ENCODE results near the gene BUB3.
"Not testable (repeated sequence)": the region's sequence is repeated elsewhere in the genome, so short reads cannot be mapped to it uniquely, and the experiment has no call there.

BUB3 gene

DNA sequence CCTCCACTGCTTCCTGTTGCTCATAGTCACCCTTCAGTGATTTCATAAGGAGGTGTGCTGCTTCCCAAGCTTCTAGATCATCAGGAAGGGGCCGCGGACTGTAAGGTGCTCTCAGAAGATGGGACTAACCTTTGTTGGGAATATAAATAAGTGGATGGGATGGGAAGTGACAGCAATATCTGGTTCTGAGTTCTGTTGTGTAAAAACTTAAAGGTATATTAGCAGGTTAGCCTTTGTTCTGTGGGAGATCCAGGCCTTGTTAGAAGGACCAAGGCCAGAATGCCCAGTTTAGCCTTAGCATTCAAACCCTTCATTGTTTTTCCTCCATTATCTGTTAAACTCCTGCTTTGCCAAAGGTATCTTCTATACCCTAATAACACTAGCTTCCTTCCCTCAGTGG, 12.4 kb downstream of the BUB3 start:
- peak in 1 of 2 donors; percentile 24 for DNase-seq (ENCODE audit: low read depth in 2 of 2)
- H3K4me3 ChIP-seq (replicated peaks in 1 of 2; ENCODE audit: low read depth in 2 of 2, low read length in 2 of 2) = no peak overlapping the region
- TF ChIP-seq, protein P1, sequence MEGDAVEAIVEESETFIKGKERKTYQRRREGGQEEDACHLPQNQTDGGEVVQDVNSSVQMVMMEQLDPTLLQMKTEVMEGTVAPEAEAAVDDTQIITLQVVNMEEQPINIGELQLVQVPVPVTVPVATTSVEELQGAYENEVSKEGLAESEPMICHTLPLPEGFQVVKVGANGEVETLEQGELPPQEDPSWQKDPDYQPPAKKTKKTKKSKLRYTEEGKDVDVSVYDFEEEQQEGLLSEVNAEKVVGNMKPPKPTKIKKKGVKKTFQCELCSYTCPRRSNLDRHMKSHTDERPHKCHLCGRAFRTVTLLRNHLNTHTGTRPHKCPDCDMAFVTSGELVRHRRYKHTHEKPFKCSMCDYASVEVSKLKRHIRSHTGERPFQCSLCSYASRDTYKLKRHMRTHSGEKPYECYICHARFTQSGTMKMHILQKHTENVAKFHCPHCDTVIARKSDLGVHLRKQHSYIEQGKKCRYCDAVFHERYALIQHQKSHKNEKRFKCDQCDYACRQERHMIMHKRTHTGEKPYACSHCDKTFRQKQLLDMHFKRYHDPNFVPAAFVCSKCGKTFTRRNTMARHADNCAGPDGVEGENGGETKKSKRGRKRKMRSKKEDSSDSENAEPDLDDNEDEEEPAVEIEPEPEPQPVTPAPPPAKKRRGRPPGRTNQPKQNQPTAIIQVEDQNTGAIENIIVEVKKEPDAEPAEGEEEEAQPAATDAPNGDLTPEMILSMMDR (IDR thresholded peaks at IDR 0.05; ENCODE audit: low read depth, low read length) = no peak

DNA sequence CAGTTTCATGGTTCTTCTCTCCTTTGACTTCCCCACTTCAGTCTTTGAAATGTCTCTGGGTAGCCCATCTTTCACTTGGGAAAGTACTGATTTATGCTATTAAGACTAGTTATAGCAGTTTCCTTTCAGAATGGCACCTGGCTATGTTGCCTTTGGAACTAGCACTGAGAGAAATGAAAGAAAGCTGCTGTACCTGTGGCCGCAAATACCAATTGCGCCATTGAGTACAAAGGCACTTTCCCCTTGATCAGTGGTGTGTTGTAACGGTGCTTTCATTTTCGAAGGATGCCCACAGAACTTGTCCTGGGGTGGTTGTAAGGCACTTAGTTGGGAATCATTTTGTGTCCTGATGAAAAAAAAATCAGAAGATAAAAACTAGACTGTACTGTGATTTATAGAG, 16.8 kb downstream of the BUB3 start:
- no peak for DNase-seq (ENCODE audit: low read depth in 2 of 2)
- H3K4me3 ChIP-seq (replicated peaks in 1 of 2; ENCODE audit: low read depth in 2 of 2, low read length in 2 of 2) = no peak overlapping the region
- TF ChIP-seq, protein P1 (IDR thresholded peaks at IDR 0.05; ENCODE audit: low read depth, low read length) = no peak

DNA sequence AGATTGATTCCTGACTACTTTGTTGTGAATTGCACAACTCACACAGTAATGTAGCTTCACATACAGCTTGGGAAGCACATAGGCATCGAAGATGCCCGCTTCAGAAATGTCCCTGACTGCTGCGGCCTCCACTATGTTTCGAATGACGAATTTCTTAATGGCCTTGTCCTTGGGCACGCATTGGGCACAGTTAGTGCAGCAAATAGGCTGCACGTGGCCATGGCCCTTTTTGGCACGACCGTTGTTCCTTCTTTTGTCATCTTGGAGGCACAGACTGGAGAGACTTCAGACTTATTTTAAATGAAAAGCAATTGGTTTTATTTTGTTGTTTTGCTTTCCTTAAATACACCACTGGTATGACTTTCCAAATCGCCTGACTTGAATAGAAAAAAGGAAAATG, 17.4 kb downstream of the BUB3 start:
- DNase-seq (ENCODE audit: low read depth in 2 of 2); H3K4me3 ChIP-seq (replicated peaks in 1 of 2; ENCODE audit: low read depth in 2 of 2, low read length in 2 of 2): not testable (repeated sequence)

DNA sequence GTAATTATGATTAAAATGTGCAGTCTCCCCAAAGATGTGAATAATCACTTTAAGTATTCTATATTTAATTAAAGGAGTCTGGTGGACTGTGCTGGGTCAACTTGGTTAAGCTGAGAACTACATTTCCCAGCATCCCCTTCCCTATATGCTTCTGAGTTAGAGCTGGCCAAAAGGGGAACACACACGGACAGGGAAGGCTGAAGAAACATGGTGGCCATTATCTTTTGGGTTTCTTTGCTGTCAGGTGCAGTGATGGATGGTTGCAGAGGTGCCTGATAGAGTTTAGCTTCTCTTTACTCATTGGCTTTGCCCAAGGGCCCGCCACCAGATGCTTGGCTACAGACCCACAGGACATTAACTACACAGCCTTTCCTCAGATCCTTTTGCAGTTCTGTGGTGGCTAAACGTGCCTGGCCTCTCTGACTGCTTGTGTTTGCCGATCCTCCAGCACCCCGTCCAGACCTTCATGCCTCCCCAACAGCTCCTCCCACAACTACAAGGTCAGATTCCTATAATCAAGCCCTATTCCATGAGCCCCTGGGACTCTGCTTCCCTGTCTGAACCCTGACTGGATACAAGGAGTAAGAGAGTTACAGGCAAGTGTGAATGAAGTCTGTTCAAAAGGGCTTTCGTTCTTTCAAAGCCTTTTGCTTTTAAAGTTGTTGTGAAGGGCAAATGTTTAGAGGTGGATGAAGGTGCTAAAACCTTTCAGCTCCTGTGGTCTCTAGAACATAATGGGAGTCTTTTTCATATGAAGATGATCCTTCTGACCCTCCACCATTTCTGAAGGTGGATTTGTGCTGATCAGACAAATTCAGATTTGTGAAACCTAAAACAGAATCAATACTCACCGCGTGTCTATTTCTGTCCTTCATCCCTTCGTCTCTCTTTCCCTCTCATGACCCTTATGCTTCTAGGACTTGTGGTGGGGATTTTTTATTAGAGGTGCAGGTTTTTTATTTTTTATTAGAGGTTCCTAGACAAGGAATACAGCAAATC, 21.5 kb downstream of the BUB3 start:
- DNase-seq (ENCODE audit: low read depth in 2 of 2) = no peak
- TF ChIP-seq, protein P1 (IDR thresholded peaks at IDR 0.05; ENCODE audit: low read depth, low read length) = no peak
- H3K4me3 ChIP-seq (replicated peaks in 1 of 2; ENCODE audit: low read depth in 2 of 2, low read length in 2 of 2) = no peak overlapping the region

DNA sequence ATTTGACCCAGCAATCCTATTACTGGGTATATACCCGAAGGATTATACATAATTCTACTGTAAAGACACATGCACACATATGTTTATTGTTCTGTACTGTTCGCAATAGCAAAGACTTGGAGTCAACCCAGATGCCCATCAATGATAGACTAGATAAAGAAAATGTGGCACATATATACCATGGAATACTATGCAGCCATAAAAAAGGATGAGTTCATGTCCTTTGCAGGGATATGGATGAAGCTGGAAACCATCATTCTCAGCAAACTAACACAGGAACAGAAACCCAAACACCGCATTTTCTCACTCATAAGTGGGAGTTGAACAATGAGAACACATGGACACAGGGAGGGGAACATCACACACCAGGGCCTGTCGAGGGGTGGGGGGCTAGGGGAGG, 24.2 kb downstream of the BUB3 start:
- not testable (repeated sequence) for DNase-seq (ENCODE audit: low read depth in 2 of 2); H3K4me3 ChIP-seq (replicated peaks in 1 of 2; ENCODE audit: low read depth in 2 of 2, low read length in 2 of 2)

DNA sequence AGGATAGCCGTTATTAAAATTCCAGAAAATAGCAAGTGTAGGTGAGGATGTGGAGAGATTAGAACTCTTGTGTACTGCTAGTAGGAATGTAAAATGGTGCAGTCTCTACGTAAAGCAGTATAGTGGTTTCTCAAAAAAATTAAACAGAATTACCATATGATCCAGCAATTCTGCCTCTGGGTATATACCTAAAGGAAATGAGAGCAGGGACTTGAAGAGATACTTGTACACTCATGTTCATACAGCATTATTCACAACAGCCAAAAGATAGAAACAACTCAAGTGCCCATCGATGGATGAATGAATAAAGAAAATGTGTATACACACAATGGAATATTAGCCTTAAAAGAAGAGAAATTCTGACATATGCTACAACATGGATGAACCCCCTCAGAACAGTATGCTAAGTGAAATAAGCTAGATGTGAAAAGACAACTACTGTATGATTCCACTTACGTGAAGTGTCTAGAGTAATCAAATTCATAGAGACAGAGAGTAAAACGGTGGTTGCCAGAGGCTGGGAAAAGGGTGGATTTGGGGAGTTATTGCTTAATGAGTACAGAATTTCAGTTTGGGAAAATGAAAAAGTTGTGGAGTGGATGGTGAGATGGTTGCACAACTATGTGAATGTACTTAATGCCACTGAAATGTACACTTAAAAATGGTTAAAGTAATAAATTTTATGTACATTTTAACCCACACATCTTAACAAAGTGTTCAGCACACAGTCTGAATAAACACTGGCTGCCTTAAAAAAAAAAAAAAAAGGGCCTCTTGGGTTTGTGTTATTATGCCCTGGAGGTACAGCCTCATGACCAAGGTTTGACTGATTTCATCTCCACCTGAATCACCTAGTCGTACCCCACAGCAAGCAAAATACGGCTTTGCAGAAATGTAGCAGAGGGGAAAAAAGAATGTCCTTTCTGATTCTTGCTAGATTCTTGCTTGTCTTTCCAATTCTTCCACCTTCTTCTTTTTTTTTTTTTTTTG, 26.2 kb downstream of the BUB3 start:
- no peak overlapping the region for H3K4me3 ChIP-seq (replicated peaks in 1 of 2; ENCODE audit: low read depth in 2 of 2, low read length in 2 of 2)
- TF ChIP-seq, protein P1 (IDR thresholded peaks at IDR 0.05; ENCODE audit: low read depth, low read length) = no peak
- DNase-seq (ENCODE audit: low read depth in 2 of 2) = no peak

DNA sequence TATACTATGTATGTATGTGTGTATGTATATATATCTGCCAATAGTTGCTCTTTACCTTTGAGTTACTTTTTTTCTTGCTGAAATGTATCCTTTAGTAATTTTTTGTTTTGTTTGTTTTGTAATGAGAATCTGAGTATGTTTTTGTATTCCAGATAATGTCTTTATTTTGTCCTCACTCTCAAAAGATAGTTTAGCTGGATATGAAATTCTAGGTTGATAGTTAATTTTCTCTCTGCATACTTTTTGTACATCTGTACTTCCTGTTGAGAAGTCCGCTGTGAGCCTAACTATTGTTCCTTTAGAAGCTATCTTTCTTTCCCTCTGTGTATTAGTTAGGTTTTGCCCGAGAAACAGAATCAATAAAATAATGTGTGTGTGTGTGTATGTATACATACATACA, 29.5 kb downstream of the BUB3 start:
- no peak for DNase-seq (ENCODE audit: low read depth in 2 of 2)
- TF ChIP-seq, protein P1 (IDR thresholded peaks at IDR 0.05; ENCODE audit: low read depth, low read length) = no peak
- no peak overlapping the region for H3K4me3 ChIP-seq (replicated peaks in 1 of 2; ENCODE audit: low read depth in 2 of 2, low read length in 2 of 2)
